ENCODE data around the gene IMMP2L. TPM values are rescaled to one million over a fixed set of nuclear protein-coding genes. Genes with fewer than 3 reads are reported as not detected.
A peak's percentile ranks its signal among the peaks of the same experiment; 100 is the strongest.
"Not testable (repeated sequence)": the region's sequence is repeated elsewhere in the genome, so short reads cannot be mapped to it uniquely, and the experiment has no call there.

The IMMP2L gene
- total and polyA plus RNA-seq, 4 donors = 9.2 to 34.7 (median 11.1) TPM

- 54 to 72% methylated on average over 4 of the region's 4 CpGs for WGBS, 2 donors
- Histone ChIP-seq H3K36me3 (ENCODE audit: control insufficient read depth in 4 of 4, insufficient read depth in 4 of 4, low read length in 4 of 4) (no peaks in the 10 kb centered on the region), H3K4me1 (ENCODE audit: control insufficient read depth in 5 of 5, insufficient read depth in 5 of 5, low read length in 5 of 5) (peaks cover 0 to 10% (median 8%) of the 10 kb centered on the region in 5 donors), H3K27ac (ENCODE audit: low read depth in 1 of 2, low read length in 1 of 2) (no peak overlapping the region), H3K9ac (ENCODE audit: insufficient read depth in 1 of 2, low read length in 2 of 2) (no peak overlapping the region), H3K4me3 (no peak overlapping the region), H3K27me3 (ENCODE audit: control insufficient read depth in 3 of 3, insufficient read depth in 3 of 3, low read length in 2 of 3) (no peaks in the 10 kb centered on the region), H3K9me3 (ENCODE audit: control insufficient read depth in 4 of 4, insufficient read depth in 3 of 4, low read length in 3 of 4) (no peaks in the 10 kb centered on the region)
- no peak for TF ChIP-seq CTCF (IDR thresholded peaks at IDR 0.05; ENCODE audit: control extremely low read depth, extremely low read depth)
- ATAC-seq (ENCODE audit: insufficient read depth, low FRiP score) = no peak
- DNase-seq = peak in 2 of 3 donors; percentile 57 to 62
These were observed 618.5 kb downstream of the IMMP2L start for GRCh38 chr7:110943701-110944345.

- no peaks in the 10 kb centered on the region for H3K36me3 ChIP-seq (ENCODE audit: control insufficient read depth in 4 of 4, insufficient read depth in 4 of 4, low read length in 4 of 4)
- H3K4me1 ChIP-seq (ENCODE audit: control insufficient read depth in 5 of 5, insufficient read depth in 5 of 5, low read length in 5 of 5) = peaks cover 0 to 16% (median 5%) of the 10 kb centered on the region in 5 donors
- no peak for DNase-seq
- no peak overlapping the region for H3K9ac ChIP-seq (ENCODE audit: insufficient read depth in 1 of 2, low read length in 2 of 2)
- H3K9me3 ChIP-seq (ENCODE audit: control insufficient read depth in 4 of 4, insufficient read depth in 3 of 4, low read length in 3 of 4) = no peaks in the 10 kb centered on the region
- no peaks in the 10 kb centered on the region for H3K27me3 ChIP-seq (ENCODE audit: control insufficient read depth in 3 of 3, insufficient read depth in 3 of 3, low read length in 2 of 3)
- no peak overlapping the region for H3K4me3 ChIP-seq
- WGBS, 2 donors = 87 to 93% methylated on average over 3 of the region's 3 CpGs
- no peak for ATAC-seq (ENCODE audit: insufficient read depth, low FRiP score)
- no peak overlapping the region for H3K27ac ChIP-seq (ENCODE audit: low read depth in 1 of 2, low read length in 1 of 2)
- TF ChIP-seq CTCF (IDR thresholded peaks at IDR 0.05; ENCODE audit: control extremely low read depth, extremely low read depth) = no peak
These were observed 620.9 kb downstream of the IMMP2L start for GRCh38 chr7:110941385-110941784.

GRCh38 chr7:110940756-110941155 lies 621.5 kb downstream of the IMMP2L start:
- Histone ChIP-seq H3K36me3 (ENCODE audit: control insufficient read depth in 4 of 4, insufficient read depth in 4 of 4, low read length in 4 of 4) (no peaks in the 10 kb centered on the region), H3K4me1 (ENCODE audit: control insufficient read depth in 5 of 5, insufficient read depth in 5 of 5, low read length in 5 of 5) (peaks cover 0 to 16% (median 5%) of the 10 kb centered on the region in 5 donors), H3K27ac (ENCODE audit: low read depth in 1 of 2, low read length in 1 of 2) (no peak overlapping the region), H3K4me3 (no peak overlapping the region), H3K27me3 (ENCODE audit: control insufficient read depth in 3 of 3, insufficient read depth in 3 of 3, low read length in 2 of 3) (no peaks in the 10 kb centered on the region), H3K9me3 (ENCODE audit: control insufficient read depth in 4 of 4, insufficient read depth in 3 of 4, low read length in 3 of 4) (no peaks in the 10 kb centered on the region), H3K9ac (ENCODE audit: insufficient read depth in 1 of 2, low read length in 2 of 2) (no peak overlapping the region)
- TF ChIP-seq CTCF (IDR thresholded peaks at IDR 0.05; ENCODE audit: control extremely low read depth, extremely low read depth) = no peak
- 90 to 93% methylated on average over 1 of the region's 1 CpG for WGBS, 2 donors
- ATAC-seq (ENCODE audit: insufficient read depth, low FRiP score) (no peak), DNase-seq (peak in 2 of 3 donors; percentile 34 to 54)

- H3K4me1 ChIP-seq (ENCODE audit: control insufficient read depth in 5 of 5, insufficient read depth in 5 of 5, low read length in 5 of 5) = peaks cover 0 to 16% (median 3%) of the 10 kb centered on the region in 5 donors
- DNase-seq (peak in 2 of 3 donors; percentile 35 to 64), ATAC-seq (ENCODE audit: insufficient read depth, low FRiP score) (no peak)
- H3K27ac ChIP-seq (ENCODE audit: low read depth in 1 of 2, low read length in 1 of 2) = no peak overlapping the region
- H3K36me3 ChIP-seq (ENCODE audit: control insufficient read depth in 4 of 4, insufficient read depth in 4 of 4, low read length in 4 of 4) = no peaks in the 10 kb centered on the region
- no peak overlapping the region for H3K4me3 ChIP-seq
- no peaks in the 10 kb centered on the region for H3K27me3 ChIP-seq (ENCODE audit: control insufficient read depth in 3 of 3, insufficient read depth in 3 of 3, low read length in 2 of 3)
- 94 to 96% methylated on average over 1 of the region's 1 CpG for WGBS, 2 donors
- H3K9ac ChIP-seq (ENCODE audit: insufficient read depth in 1 of 2, low read length in 2 of 2) = no peak overlapping the region
- H3K9me3 ChIP-seq (ENCODE audit: control insufficient read depth in 4 of 4, insufficient read depth in 3 of 4, low read length in 3 of 4) = no peaks in the 10 kb centered on the region
- no peak for TF ChIP-seq CTCF (IDR thresholded peaks at IDR 0.05; ENCODE audit: control extremely low read depth, extremely low read depth)
These were observed 624.1 kb downstream of the IMMP2L start for GRCh38 chr7:110938165-110938564.

GRCh38 chr7:110936665-110937064 lies 625.6 kb downstream of the IMMP2L start:
- H3K36me3 ChIP-seq (ENCODE audit: control insufficient read depth in 4 of 4, insufficient read depth in 4 of 4, low read length in 4 of 4); H3K27me3 ChIP-seq (ENCODE audit: control insufficient read depth in 3 of 3, insufficient read depth in 3 of 3, low read length in 2 of 3); ATAC-seq (ENCODE audit: insufficient read depth, low FRiP score); H3K9me3 ChIP-seq (ENCODE audit: control insufficient read depth in 4 of 4, insufficient read depth in 3 of 4, low read length in 3 of 4); H3K9ac ChIP-seq (ENCODE audit: insufficient read depth in 1 of 2, low read length in 2 of 2); H3K27ac ChIP-seq (ENCODE audit: low read depth in 1 of 2, low read length in 1 of 2); H3K4me3 ChIP-seq; DNase-seq: not testable (repeated sequence)
- peaks cover 0 to 16% (median 3%) of the 10 kb centered on the region in 5 donors for H3K4me1 ChIP-seq (ENCODE audit: control insufficient read depth in 5 of 5, insufficient read depth in 5 of 5, low read length in 5 of 5)
- 94 to 96% methylated on average over 2 of the region's 2 CpGs for WGBS, 2 donors

Measured in lung (tissue), 12 donors.